PFSK-1 (cell line): ENCODE results near the gene JAKMIP1.

ENCODE experiments used
- FOXP2 ChIP-seq: optimal IDR thresholded peaks from 2 replicates; pipeline ENCODE3; 2011; ENCODE audit warnings: borderline replicate concordance, control low read depth, inconsistent platforms; ENCODE audit not compliant: insufficient read depth; ENCODE audit errors: extremely low read length, extremely low read depth
- POLR2AphosphoS5 ChIP-seq: IDR thresholded peaks from 2 replicates; pipeline ENCODE4 v1.6.1; 2012; ENCODE audit warnings: low read depth, mild to moderate bottlenecking, control low read depth, low read length, moderate library complexity
- SIN3A ChIP-seq: IDR thresholded peaks from 2 replicates; pipeline ENCODE4 v1.6.1; 2012; ENCODE audit warnings: mild to moderate bottlenecking, low read length, moderate library complexity, borderline replicate concordance; ENCODE audit not compliant: insufficient read depth
- TAF1 ChIP-seq: IDR thresholded peaks from 2 replicates; pipeline ENCODE4 v1.6.1; 2012; ENCODE audit warnings: low read length, control low read depth, borderline replicate concordance; ENCODE audit not compliant: insufficient read depth
- TF ChIP-seq, protein P1 (sequence below), 2 experiments: IDR thresholded peaks; 2 replicates each; pipeline versions ENCODE4 v1.6.1 to v1.8.0; 2011 to 2012; ENCODE audit warnings: low read depth in 2 of 2, low read length in 2 of 2, control low read depth in 1 of 2, inconsistent platforms in 1 of 2, mild to moderate bottlenecking in 1 of 2, moderate library complexity in 1 of 2; ENCODE audit not compliant: insufficient read depth in 1 of 2

JAKMIP1 gene

DNA sequence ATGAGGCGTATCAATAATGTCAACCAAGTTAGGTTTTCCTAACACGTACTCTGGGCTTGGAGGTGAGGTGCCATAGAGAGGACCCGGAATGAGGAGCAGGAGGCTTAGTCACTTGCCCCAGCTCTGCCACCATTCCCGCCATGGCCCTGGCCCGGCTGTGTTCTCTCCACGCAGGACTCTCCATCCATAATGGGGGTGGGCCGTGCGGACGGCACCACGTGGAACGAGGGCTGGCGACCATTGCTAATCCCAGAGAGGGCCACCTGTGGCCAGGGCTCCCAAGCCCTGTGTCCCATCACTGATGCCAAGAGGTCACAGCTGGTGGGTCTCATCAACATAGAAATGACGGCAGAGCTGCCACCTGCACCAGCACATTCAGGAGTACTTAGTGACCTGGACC is 76.4 kb downstream of the JAKMIP1 start:
- TF ChIP-seq SIN3A (no peak), POLR2AphosphoS5 (no peak), TAF1 (no peak)

DNA sequence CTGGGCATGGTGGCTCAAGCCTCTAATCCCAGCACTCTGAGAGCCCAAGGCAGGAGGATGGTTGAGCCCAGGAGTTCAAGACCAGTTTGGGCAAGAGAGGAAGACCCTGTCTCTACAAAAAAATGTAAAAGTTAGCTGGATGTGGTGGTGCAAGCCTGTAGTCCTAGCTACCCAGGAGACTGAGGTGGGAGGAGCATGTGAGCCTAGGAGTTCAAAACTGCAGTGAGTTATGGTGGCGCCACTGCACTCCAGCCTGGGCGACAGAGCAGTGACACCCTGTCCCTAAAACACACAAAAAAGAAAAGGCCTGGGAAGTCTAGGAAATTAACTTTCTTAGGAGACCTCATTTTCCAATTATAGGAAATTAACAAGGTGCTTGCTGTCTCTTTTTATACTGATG is 76.8 kb downstream of the JAKMIP1 start:
- TF ChIP-seq, protein P1, sequence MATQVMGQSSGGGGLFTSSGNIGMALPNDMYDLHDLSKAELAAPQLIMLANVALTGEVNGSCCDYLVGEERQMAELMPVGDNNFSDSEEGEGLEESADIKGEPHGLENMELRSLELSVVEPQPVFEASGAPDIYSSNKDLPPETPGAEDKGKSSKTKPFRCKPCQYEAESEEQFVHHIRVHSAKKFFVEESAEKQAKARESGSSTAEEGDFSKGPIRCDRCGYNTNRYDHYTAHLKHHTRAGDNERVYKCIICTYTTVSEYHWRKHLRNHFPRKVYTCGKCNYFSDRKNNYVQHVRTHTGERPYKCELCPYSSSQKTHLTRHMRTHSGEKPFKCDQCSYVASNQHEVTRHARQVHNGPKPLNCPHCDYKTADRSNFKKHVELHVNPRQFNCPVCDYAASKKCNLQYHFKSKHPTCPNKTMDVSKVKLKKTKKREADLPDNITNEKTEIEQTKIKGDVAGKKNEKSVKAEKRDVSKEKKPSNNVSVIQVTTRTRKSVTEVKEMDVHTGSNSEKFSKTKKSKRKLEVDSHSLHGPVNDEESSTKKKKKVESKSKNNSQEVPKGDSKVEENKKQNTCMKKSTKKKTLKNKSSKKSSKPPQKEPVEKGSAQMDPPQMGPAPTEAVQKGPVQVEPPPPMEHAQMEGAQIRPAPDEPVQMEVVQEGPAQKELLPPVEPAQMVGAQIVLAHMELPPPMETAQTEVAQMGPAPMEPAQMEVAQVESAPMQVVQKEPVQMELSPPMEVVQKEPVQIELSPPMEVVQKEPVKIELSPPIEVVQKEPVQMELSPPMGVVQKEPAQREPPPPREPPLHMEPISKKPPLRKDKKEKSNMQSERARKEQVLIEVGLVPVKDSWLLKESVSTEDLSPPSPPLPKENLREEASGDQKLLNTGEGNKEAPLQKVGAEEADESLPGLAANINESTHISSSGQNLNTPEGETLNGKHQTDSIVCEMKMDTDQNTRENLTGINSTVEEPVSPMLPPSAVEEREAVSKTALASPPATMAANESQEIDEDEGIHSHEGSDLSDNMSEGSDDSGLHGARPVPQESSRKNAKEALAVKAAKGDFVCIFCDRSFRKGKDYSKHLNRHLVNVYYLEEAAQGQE (IDR thresholded peaks at IDR 0.05; ENCODE audit: insufficient read depth in 1 of 2, low read depth in 2 of 2, low read length in 2 of 2), result no peak
- TF ChIP-seq POLR2AphosphoS5, result no peak
- no peak for TF ChIP-seq FOXP2
- TF ChIP-seq SIN3A, result no peak
- no peak for TF ChIP-seq TAF1

DNA sequence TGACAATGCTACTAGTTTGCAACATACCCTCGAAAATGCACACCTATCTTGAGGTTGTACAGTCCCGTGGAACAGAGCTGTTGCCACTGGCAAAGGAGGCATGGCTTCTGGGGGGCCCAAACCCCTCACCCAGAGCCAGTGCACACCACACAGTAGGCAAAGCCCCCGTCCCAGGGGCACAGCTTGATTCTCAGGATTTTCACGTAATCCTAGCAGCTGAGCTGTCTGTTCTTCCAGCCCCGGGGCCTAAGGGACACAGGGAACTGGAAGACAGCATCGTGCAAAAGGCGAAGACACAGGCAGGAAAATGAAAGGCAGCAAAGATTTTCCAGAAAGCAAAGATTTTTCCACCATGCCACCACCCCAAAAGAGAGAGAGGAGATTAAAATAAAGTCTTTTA is 77.2 kb downstream of the JAKMIP1 start:
- no peak for TF ChIP-seq POLR2AphosphoS5
- TF ChIP-seq TAF1, result no peak
- TF ChIP-seq FOXP2, result no peak
- TF ChIP-seq, protein P1 (IDR thresholded peaks at IDR 0.05; ENCODE audit: insufficient read depth in 1 of 2, low read depth in 2 of 2, low read length in 2 of 2), result no peak
- TF ChIP-seq SIN3A, result no peak

DNA sequence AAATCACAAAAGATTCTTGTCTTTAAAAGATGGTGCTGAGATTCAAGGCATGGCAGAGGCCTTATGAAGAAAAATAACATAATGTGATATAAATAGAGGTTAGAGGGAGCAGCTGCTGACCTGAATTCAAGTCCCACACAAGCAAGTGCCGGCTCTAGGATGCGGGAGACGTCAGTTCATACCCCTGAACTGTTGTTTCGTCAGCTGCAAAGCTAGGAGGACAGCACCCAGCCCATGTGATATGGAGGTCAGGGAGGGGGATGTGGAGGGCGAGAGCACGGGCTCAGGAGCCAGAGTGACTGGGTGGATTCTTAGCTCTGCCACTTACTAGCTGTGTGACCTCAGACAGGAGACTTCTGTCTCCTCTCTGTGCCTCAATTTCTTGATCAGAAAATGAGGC is 77.9 kb downstream of the JAKMIP1 start:
- TF ChIP-seq, protein P1 (IDR thresholded peaks at IDR 0.05; ENCODE audit: insufficient read depth in 1 of 2, low read depth in 2 of 2, low read length in 2 of 2), result no peak
- TF ChIP-seq FOXP2 (no peak), SIN3A (no peak), TAF1 (no peak), POLR2AphosphoS5 (no peak)

DNA sequence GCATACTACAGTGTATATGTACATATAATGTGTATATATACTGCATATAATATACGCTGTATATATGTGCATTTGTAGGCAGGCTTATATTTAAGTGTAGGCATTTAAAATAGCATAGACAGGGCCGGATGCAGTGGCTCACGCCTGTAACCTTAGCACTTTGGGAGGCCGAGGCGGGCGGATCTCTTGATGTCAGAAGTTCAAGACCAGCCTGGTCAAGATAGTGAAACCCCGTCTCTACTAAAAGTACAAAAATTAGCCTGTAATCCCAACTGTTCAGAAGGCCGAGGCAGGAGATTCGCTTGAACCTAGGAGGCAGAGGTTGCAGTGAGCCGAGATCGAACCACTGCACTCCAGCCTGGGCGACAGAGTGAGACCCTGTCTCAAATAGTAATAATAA is 78.4 kb downstream of the JAKMIP1 start:
- no peak for TF ChIP-seq TAF1

DNA sequence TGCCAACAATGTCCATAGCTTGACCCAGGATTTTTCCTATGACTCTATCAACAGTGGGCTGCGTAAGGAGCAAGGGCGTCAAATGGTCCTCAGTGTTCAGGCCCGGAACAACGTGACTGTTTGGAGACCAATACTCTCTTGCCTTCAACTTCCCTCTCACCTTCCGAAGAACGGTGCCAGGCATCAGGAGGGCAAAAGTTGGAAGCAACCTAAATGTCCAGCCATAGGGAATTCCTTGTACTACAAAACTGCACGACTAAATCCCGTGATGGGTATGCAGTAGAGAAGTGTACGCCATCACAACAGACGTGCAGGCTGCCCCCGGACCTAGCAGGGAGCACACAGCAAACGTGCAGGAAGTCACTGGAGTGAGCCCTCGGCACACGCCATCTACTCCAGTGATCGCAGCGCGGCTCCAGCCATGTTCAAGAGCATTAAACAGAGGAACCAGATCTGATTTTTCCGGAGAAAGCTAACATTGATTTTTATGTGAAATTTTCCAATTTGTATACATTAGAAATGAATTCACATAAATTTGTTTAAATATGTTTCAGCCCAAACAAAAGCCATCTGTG is 79.0 kb downstream of the JAKMIP1 start:
- TF ChIP-seq SIN3A (no peak), POLR2AphosphoS5 (no peak), FOXP2 (no peak), TAF1 (no peak)
- TF ChIP-seq, protein P1 (IDR thresholded peaks at IDR 0.05; ENCODE audit: insufficient read depth in 1 of 2, low read depth in 2 of 2, low read length in 2 of 2), result no peak
